ENCODE data around the gene PAXX.
A peak's percentile ranks its signal among the peaks of the same experiment; 100 is the strongest.

Gene PAXX

DNA sequence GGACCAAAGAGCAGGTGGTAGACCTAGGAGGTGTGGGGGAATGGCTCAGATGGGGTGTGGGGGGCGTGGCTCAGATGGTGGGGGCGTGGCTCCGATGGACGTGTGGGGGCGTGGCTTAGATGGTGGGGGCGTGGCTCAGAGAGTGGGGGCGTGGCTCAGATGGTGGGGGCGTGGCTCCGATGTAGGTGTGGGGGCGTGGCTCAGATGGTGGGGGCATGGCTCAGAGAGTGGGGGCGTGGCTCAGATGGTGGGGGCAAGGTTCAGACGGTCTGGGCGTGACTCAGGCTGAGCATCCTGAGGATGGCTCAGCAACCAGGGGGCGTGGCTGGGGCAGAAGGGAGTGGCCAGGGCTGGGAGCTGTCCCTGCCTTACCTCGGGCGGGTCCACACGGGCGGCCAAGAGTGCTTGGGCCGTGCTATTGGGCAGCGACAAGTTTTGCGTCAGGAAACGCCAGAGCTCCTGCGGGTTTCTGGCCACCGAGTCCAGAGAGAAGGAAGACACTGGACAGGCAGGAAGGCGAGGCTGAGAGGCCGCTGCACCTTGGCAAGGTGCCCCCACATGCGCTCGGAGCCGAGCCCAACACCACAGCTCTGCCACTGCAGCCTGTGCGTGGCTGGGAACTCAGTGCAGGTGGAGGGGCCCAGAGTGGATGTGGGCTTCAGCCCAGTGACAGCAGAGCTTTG lies 29.9 kb downstream of the PAXX start:
- TF ChIP-seq, protein P1, sequence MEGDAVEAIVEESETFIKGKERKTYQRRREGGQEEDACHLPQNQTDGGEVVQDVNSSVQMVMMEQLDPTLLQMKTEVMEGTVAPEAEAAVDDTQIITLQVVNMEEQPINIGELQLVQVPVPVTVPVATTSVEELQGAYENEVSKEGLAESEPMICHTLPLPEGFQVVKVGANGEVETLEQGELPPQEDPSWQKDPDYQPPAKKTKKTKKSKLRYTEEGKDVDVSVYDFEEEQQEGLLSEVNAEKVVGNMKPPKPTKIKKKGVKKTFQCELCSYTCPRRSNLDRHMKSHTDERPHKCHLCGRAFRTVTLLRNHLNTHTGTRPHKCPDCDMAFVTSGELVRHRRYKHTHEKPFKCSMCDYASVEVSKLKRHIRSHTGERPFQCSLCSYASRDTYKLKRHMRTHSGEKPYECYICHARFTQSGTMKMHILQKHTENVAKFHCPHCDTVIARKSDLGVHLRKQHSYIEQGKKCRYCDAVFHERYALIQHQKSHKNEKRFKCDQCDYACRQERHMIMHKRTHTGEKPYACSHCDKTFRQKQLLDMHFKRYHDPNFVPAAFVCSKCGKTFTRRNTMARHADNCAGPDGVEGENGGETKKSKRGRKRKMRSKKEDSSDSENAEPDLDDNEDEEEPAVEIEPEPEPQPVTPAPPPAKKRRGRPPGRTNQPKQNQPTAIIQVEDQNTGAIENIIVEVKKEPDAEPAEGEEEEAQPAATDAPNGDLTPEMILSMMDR (IDR thresholded peaks at IDR 0.05; ENCODE audit: low read depth, low read length), result no peak
- no peak overlapping the region for H3K4me3 ChIP-seq (replicated peaks in 1 of 2; ENCODE audit: low read depth in 2 of 2, low read length in 2 of 2)
- DNase-seq (ENCODE audit: low read depth in 2 of 2), result peak; percentile 35 to 76

DNA sequence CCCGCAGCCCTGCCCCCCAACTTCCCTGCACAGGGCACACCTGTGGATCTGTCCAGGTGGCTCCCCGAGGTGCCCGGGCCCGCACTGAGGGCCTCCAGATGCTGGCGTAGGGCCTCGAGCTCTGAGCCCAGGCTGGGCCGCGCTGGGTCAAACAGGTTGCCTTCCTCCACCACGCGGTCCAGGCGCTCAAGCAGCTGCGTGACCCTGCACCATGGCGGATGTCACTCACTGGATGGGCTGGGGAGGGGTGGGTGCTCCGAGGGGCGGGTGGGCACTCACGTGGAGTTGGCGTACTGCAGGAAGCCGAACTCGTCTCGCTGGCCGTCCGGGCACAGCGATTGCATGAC lies 30.4 kb downstream of the PAXX start:
- TF ChIP-seq, protein P1 (IDR thresholded peaks at IDR 0.05; ENCODE audit: low read depth, low read length), result no peak
- H3K4me3 ChIP-seq (replicated peaks in 1 of 2; ENCODE audit: low read depth in 2 of 2, low read length in 2 of 2), result no peak overlapping the region
- no peak for DNase-seq (ENCODE audit: low read depth in 2 of 2)

DNA sequence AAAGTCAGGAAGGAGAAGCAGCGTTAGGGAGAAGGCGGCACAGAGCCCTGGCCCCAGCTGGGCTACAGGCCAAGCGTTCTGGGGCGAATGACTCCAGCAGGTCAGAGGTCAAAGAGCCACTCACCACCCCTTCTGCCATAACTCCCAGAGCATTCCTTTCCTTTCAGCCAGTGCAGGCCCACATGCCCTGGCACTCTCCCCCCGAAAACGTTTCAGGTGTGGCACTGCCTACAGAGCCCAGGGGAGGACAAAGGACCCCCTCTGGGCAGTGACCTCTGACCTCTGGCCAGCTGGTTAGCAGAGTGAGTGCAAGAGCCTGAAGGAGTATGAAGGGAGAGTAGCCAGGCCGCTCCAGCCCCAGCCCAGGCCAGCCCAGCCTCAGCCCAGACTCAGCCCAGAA lies 30.9 kb downstream of the PAXX start:
- TF ChIP-seq, protein P1 (IDR thresholded peaks at IDR 0.05; ENCODE audit: low read depth, low read length), result no peak

DNA sequence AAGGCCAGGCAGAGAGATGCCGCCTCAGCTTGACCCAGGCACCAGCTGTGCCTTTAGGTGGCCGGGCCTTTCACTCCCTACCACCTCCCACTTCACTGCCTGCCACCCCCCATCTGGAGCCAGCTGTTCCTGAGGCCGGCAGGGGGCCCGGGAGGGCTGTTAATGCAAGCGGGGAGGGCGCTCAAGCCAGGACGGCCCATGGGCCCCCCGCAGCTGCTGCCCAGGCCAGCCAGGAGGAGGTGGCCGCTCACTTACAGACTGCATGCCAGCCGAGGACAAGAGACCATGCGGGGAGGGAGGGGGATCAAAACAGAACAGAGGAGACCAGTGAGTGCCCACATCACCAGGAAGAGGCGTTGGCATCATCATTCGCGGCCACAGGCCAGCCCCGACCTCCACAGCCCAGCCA lies 31.4 kb downstream of the PAXX start:
- DNase-seq (ENCODE audit: low read depth in 2 of 2), result no peak
- no peak overlapping the region for H3K4me3 ChIP-seq (replicated peaks in 1 of 2; ENCODE audit: low read depth in 2 of 2, low read length in 2 of 2)
- TF ChIP-seq, protein P1 (IDR thresholded peaks at IDR 0.05; ENCODE audit: low read depth, low read length), result no peak

More for the DNA sequence above, 30.9 kb downstream of the PAXX start:
- no peak overlapping the region for H3K4me3 ChIP-seq (replicated peaks in 1 of 2; ENCODE audit: low read depth in 2 of 2, low read length in 2 of 2)
- DNase-seq (ENCODE audit: low read depth in 2 of 2), result no peak

DNA sequence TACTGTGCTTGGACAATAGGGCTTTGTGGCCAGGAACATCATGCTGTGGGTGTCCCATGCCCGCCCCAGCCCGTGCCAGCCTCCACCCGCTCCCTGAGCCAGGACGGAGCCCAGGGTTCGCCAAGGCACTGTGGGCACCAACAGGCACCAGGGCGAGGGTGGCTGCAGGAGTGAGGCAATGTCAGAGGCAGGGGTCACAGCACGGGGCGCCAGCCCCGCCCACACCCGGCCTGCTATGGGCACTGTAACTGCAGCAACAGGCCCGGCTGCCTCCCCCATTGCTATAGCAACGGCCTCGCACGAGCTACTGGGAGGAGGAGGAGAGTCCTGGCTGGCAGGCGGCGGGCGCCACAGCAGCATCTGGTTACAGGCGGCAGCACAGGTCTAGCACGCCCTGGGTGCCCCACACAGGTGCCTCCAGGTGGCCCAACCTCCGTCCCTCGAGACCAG lies 33.3 kb downstream of the PAXX start:
- TF ChIP-seq, protein P1 (IDR thresholded peaks at IDR 0.05; ENCODE audit: low read depth, low read length), result no peak
- DNase-seq (ENCODE audit: low read depth in 2 of 2), result no peak
- H3K4me3 ChIP-seq (replicated peaks in 1 of 2; ENCODE audit: low read depth in 2 of 2, low read length in 2 of 2), result no peak overlapping the region

DNA sequence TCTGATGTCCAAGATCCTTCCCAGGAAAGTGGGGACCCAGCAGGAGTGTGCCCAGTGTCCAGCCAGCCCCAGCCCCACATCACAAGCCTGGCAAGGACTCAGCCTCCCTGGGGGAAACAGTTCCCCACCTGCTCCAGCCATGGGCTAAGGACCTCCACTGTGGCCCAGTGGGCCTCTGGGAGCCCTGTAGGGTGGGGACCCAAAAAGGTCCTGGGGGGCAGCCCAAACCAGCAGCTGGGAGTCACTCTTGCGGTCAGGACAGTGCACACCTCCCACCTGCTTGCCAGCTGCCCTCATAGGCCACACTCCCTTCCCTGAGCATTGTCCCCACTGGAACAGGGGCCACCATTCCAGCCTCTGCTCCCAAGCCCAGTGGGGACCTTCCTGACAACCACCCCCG lies 34.2 kb downstream of the PAXX start:
- TF ChIP-seq, protein P1 (IDR thresholded peaks at IDR 0.05; ENCODE audit: low read depth, low read length), result no peak
- no peak overlapping the region for H3K4me3 ChIP-seq (replicated peaks in 1 of 2; ENCODE audit: low read depth in 2 of 2, low read length in 2 of 2)
- no peak for DNase-seq (ENCODE audit: low read depth in 2 of 2)

DNA sequence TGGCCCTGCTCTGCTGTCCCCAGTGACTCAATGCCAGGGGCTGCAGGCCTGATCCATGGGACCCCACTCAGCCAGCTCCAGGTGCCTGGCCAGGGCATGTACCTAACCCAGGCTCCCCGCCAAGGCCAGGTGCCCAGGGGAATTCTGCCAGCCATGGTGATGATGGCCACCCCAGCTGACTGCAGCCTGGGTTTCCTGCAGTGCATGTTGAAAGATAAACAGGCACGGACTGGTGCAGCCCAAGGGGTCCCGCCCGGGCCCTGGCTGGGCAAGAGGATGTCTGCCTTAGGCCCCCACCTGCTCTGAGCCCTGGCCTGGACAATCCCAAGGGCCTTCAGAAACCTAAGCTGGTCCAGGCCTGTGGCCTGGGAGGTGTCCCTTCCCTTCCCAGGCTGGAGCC lies 34.6 kb downstream of the PAXX start:
- TF ChIP-seq, protein P1 (IDR thresholded peaks at IDR 0.05; ENCODE audit: low read depth, low read length), result no peak
- H3K4me3 ChIP-seq (replicated peaks in 1 of 2; ENCODE audit: low read depth in 2 of 2, low read length in 2 of 2), result no peak overlapping the region
- DNase-seq (ENCODE audit: low read depth in 2 of 2), result no peak

Measured in cardiac fibroblast (primary cell).